HG03103 (cell line): ENCODE results near the gene RXRB.

Experiments used
- ATAC-seq: cut with Tn5 transposase; IDR thresholded peaks from one replicate; pipeline ENCODE4 v1.9.1; 2021; ENCODE audit warnings: low read depth; ENCODE audit not compliant: unreplicated experiment

RXRB gene

DNA sequence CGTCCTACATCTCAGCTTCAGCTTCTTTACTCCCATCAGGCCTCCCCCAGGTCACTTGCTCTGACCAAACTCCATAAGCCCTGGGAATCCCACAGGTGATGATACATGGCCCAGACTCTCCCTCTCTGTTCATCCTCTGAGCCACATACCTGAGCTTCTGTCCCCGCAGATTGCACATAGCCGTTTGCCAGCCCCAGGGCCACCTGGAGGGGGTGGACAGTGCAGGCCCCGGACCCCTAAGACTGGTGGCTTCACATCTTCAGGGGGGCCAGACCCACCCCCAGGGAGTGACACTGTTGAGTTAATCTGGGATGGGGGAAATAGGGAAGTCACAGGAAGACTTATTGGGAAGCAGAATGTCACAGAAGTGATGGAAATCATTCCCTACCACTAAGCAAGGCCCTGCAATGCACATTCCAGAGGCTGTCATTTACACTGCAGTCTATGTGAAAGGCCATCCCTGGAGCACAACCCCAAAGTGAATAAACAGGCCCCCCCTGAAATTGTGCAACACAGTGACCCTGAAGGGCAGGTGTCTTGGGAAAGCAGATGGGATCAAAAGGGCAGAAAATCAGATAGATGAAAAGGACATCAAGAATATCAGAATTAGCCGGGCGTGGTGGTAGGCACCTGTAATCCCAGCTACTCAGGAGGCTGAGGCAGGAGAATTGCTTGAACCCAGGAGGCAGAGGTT, 2.2 kb downstream of the RXRB start:
- ATAC-seq: no peak

DNA sequence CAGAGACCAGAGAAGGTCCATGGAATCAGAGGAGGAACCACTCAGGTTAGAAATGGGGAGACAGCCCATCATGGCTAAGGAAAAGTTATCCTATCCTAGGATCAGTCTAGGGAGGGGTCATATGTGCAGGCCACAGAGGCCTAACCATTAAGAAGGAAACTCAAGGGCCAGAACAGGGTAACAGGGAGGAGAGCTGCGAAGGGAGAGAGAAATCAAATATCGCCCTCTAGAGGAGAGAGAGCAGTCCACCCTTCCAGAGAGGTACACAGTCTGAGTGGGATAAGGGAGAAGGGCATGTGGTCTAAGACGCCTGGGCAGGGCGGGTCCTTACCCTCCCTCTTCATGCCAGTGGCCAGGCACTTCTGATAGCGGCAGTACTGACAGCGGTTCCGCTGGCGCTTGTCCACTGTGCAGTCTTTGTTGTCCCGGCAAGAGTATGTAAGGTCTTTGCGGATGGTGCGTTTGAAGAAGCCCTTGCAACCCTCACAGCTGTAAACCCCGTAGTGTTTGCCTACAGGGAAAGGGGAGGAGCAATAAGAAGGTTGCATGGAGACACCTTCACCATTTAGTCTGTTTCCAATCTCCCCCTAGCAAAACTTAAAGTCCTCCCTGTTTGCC, 2.9 kb downstream of the RXRB start:
- ATAC-seq: no peak

DNA sequence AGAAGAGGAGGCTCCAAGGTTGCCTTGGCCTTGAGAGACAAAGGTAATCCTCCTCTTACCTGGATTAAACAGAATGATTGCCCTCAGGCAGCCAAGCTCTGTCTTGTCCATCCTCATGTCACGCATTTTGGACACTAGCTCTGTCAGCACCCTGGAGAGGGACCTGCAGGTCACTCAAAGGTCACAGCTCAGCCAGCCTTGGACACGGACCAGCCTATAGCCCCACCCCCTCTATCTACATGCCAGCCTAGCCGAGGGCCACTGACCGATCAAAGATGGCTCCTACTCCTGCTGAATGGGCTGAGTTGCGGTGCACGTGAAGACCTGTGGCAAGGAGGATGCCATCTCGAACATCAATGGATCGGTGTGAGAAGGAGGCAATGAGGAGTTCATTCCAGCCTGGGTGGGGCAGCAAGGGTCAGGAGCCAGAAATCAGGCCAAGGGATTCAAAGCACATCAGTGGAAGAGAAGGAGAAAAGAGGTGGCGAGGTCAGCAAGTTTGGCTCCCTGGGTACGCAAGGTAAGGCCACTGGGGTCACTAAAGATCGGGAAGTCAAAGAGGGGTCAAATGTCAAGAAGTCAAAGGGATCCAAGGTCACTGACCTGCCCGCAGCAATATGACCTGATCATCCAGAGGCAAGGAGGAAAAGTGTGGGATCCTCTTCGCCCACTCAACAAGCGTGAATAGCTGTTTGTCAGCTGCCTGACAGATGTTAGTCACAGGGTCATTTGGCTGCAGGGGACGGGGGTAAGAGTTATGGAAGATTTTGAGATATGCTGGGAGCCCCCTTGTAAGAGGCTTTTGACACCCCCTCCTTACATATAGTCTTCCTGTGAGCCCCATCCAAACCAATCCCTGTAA, 4.9 kb downstream of the RXRB start:
- no peak for ATAC-seq

DNA sequence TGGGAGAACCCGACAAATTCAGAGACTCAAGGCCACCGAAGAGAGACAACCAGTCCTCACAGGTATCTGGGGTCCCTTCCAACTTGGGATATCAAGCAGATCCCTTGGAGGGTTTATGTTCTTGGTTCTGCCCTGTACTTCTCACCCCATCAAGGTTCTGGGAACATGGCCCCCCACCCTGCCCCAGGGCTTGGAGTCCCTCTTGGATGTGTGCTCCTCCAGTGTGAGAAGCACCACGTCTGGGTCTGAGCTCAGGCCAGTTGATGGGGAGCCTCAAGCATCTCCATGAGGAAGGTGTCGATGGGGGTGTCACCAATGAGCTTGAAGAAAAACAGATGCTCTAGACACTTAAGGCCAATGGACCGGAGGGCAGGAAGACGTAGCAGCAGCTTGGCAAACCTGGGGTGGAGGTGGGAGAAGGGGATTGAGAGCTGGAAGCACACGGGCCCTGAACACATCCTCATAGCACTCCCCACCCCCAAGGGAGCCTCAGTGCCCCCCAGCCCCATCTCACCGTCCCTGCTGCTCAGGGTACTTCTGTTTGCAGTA, 6.0 kb downstream of the RXRB start:
- ATAC-seq: no peak

- no peak for ATAC-seq
These were observed 6.8 kb downstream of the RXRB start for GRCh38 chr6:33193619-33194018.

GRCh38 chr6:33192671-33193602, 7.5 kb downstream of the RXRB start:
- no peak for ATAC-seq

DNA sequence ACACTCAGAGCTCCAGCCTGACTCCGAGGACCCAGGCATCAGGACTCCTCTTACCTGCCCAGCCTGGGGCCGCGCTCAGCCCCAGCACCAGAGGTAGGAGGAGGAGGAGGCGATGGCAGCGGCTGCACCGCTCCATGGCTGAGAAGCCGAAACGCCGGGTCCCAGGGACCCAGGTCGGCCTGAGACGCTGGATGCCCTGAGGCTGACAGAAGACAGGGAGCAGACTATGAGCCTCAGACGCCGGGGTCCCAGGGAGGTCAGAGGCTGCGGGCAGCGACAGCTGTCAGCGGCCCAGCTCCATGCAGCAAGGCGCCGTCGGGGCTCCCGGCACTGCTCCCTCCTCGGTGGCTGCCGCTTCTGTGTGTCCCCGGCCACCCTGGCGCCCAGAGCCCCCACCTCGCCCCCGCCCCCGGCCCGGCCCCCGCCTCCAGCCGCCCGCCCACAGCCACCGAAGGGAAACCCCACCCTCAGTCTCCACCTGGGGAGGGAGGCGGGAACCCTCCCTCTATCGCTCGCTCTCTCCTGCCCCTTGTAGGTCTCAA, 8.3 kb downstream of the RXRB start, which contains the start of gene COL11A2:
Gene COL11A2 (minus strand): TSS at position 363 of the 542 bp plus-strand sequence. CDS start 227 bp downstream, at position 136.
- no peak for ATAC-seq

DNA sequence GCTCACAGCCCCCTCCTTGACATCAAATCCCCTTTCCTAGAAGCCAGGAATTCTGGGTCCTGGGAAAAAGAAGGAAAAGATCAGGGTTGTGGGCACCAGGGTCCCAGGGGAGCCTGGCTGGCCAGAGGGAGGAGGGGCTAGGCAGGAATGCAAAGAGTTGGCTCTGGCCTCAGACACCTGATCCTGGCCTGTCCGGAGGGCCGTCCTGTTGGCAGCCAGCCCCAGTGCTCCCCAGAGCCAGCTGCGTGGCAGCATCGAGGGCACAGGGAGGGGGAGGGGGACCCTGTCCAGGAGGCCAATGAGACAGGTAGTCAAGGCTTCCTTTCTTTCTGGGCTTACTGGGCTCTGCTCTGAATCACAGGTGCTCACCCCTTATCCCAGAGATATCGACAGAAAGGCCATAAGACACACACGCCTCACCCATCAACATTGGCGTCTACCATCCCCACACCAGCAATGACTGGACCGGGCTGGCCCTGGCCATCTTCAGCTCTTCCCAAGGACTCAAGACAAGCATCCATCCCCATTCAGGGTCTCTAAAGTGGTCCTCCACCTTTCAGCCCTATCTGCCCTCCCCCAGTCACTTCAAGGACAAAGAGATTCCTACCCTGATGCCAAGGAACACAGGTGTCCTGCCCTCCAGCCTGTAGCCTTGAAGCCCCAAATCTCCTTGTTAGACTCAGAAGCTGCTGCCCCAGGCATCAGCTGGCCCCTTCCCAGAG, 8.9 kb downstream of the RXRB start:
- ATAC-seq: no peak

GRCh38 chr6:33190504-33191107, 9.9 kb downstream of the RXRB start:
- no peak for ATAC-seq

DNA sequence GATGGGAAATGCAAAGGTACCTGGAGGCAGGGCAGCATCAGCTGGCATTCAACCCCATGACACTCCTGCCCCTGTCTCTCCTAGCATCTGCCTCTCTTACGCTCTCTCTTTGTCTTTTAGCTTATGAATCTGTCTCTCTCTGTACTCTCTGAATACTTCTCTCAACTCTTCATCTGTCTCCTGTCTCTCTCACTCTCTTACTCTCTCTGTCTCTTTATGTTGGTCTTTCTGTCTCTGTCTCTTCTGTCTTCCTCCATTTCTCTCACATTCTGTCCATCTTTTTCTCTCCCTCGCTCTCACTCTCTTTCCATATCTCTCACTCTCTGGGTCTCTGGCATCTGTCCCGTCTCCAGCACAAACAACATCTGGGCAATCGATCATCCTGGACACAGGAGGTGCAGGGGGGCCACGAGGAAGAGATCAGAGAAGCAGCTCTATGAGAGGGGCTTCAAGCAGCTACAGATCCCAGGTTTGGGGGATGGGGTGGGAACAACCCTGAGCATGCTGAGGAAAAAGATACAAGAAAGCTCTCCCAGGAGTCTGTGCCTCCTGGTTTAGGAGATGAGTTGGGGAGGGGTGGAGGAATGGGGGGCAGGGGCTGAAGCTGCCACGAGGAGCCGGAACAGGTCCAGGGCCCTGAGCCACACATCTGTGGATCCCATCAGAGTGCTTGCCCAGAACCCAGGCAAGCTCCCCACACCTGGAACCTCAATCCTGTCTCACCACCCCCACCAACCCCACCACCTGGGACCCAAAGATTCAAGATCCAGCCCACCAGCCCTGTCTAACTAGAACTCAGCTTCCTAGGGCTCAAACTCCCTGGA, 10.6 kb downstream of the RXRB start:
- ATAC-seq: no peak

GRCh38 chr6:33189164-33189563, 11.3 kb downstream of the RXRB start:
- no peak for ATAC-seq

GRCh38 chr6:33187809-33188208, 12.7 kb downstream of the RXRB start:
- ATAC-seq: no peak

GRCh38 chr6:33185654-33186187, 14.7 kb downstream of the RXRB start:
- no peak for ATAC-seq

DNA sequence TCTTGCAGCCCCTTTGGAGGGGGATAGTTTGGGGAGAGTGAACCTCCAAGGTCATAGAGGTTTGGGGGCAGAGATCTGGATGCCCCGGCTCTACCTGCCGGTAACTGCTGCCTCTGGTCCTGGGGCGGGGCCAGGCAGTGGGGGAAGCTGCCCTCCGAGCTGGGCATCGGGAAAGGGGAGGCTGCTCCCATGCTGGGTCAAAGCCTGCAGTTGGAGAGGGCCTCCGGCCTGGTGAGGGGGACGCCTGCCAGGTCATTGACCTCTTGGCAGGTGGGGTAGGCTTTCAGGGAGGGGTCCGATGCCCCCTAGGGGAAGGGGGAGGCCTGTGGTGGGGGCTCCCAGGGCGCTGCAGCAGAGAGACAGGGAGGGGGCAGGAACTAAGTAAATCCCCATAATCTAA, 15.3 kb downstream of the RXRB start:
- ATAC-seq: no peak

GRCh38 chr6:33183071-33183683, 17.3 kb downstream of the RXRB start:
- no peak for ATAC-seq

GRCh38 chr6:33181141-33181540, 19.3 kb downstream of the RXRB start:
- no peak for ATAC-seq

- ATAC-seq: no peak
These were observed 21.6 kb downstream of the RXRB start for GRCh38 chr6:33178755-33179475.
